ENCODE results near the gene GEMIN7. TPM values are rescaled to one million over a fixed set of nuclear protein-coding genes. Genes with fewer than 3 reads are reported as not detected.

GEMIN7 gene
- total RNA-seq, result 10 to 100 TPM; 19.6 to 33.4 (median 23.1) TPM
- 10 to 100 TPM; 43.6 to 51.1 (median 49.7) TPM for polyA plus RNA-seq
- long read RNA-seq, donor 1, partial matches to known transcripts, result 0 of 7 reads
- long read RNA-seq, donor 1, other reads (novel, unspliced or antisense), result 0 of 7 reads
- long read RNA-seq, donor 2, partial matches to known transcripts, result 0 of 6 reads
- long read RNA-seq, donor 2, other reads (novel, unspliced or antisense), result 0 of 6 reads

- TF ChIP-seq POLR2A (IDR thresholded peaks at IDR 0.05), result peak in 1 of 3 donors; percentile 73
- peak in 1 of 11 experiments; percentile 14 for TF ChIP-seq CTCF (IDR thresholded peaks at IDR 0.05 in 8 of 11, conservative IDR thresholded peaks at IDR 0.05 in 3 of 11)
- peak; percentile 80 to 87 (median 84) for TF ChIP-seq POLR2AphosphoS5 (IDR thresholded peaks at IDR 0.05)
- intact Hi-C loops (cut with DNase I; ENCODE audit: low total_unique reads), result no loop called here
- H3K4me1 ChIP-seq, result peaks cover 25 to 83% (median 64%) of the 10 kb centered on the region in 6 donors
- no peaks in the 10 kb centered on the region for H3K9me3 ChIP-seq
- H3K36me3 ChIP-seq, result peaks cover 0 to 28% (median 11%) of the 10 kb centered on the region in 6 donors
- H3K27me3 ChIP-seq (replicated peaks in 1 of 7), result no peaks in the 10 kb centered on the region
- peak within 1 kb of the TSS; percentile 79 to 99 (median 84) for H3K4me3 ChIP-seq
- H3K27ac ChIP-seq, result peak within 1 kb of the TSS; percentile 52 to 90 (median 86)
- WGBS, 5 donors, result 0 to 1% (median 0%) methylated on average over 31 to 61 of the region's 61 CpGs
- peak; percentile 94 for DNase-seq
These were observed at the start of gene GEMIN7 for GRCh38 chr19:45079063-45079910. GEMIN7 (plus strand) TSS chr19:45079260; CDS start chr19:45090115, 10,855 bp downstream.

- DNase-seq, result no peak
- Histone ChIP-seq H3K4me1 (no peaks in the 10 kb centered on the region), H3K27me3 (replicated peaks in 1 of 7) (no peaks in the 10 kb centered on the region), H3K9me3 (peaks cover 0 to 6% (median 5%) of the 10 kb centered on the region in 8 donors), H3K36me3 (peaks cover 3 to 100% (median 92%) of the 10 kb centered on the region in 6 donors), H3K4me3 (no peak overlapping the region), H3K27ac (no peak overlapping the region)
- TF ChIP-seq POLR2A (IDR thresholded peaks at IDR 0.05) (no peak), CTCF (IDR thresholded peaks at IDR 0.05 in 8 of 11, conservative IDR thresholded peaks at IDR 0.05 in 3 of 11) (no peak), POLR2AphosphoS5 (IDR thresholded peaks at IDR 0.05) (no peak)
- intact Hi-C loops (cut with DNase I; ENCODE audit: low total_unique reads), result no loop called here
- 90 to 97% (median 94%) methylated on average over 6 of the region's 6 CpGs for WGBS, 5 donors
These were observed 48.2 kb upstream of the GEMIN7 start for GRCh38 chr19:45030825-45031224.

GRCh38 chr19:45032421-45032820 is 46.6 kb upstream of the GEMIN7 start:
- DNase-seq, result no peak
- no peak overlapping the region for H3K4me3 ChIP-seq
- intact Hi-C loops (cut with DNase I; ENCODE audit: low total_unique reads), result no loop called here
- TF ChIP-seq POLR2AphosphoS5 (IDR thresholded peaks at IDR 0.05) (peak in 1 of 3 donors; percentile 21), CTCF (IDR thresholded peaks at IDR 0.05 in 8 of 11, conservative IDR thresholded peaks at IDR 0.05 in 3 of 11) (no peak)
- 91 to 93% (median 92%) methylated on average over 18 of the region's 18 CpGs for WGBS, 5 donors
- H3K36me3 ChIP-seq, result peaks cover 3 to 100% (median 93%) of the 10 kb centered on the region in 6 donors
- H3K4me1 ChIP-seq, result no peaks in the 10 kb centered on the region
- H3K9me3 ChIP-seq, result peaks cover 0 to 8% (median 5%) of the 10 kb centered on the region in 8 donors
- no peaks in the 10 kb centered on the region for H3K27me3 ChIP-seq (replicated peaks in 1 of 7)
- H3K27ac ChIP-seq, result no peak overlapping the region

GRCh38 chr19:45035755-45036154 is 43.3 kb upstream of the GEMIN7 start:
- Histone ChIP-seq H3K4me3 (no peak overlapping the region), H3K4me1 (peaks cover 13 to 27% (median 24%) of the 10 kb centered on the region in 6 donors), H3K27ac (no peak overlapping the region), H3K27me3 (replicated peaks in 1 of 7) (no peaks in the 10 kb centered on the region), H3K9me3 (peaks cover 0 to 8% (median 5%) of the 10 kb centered on the region in 8 donors), H3K36me3 (peaks cover 3 to 82% (median 70%) of the 10 kb centered on the region in 6 donors)
- intact Hi-C loops (cut with DNase I; ENCODE audit: low total_unique reads), result no loop called here
- WGBS, 5 donors, result 93 to 98% (median 97%) methylated on average over 6 of the region's 6 CpGs
- DNase-seq, result no peak
- no peak for TF ChIP-seq POLR2A (IDR thresholded peaks at IDR 0.05)
- no peak for TF ChIP-seq POLR2AphosphoS5 (IDR thresholded peaks at IDR 0.05)
- no peak for TF ChIP-seq CTCF (IDR thresholded peaks at IDR 0.05 in 8 of 11, conservative IDR thresholded peaks at IDR 0.05 in 3 of 11)

All from spleen (tissue), 13 donors.